GM19043 (cell line): ENCODE results near the gene PLEK.
"Not testable (repeated sequence)": the region's sequence is repeated elsewhere in the genome, so short reads cannot be mapped to it uniquely, and the experiment has no call there.

Experiments
- ATAC-seq: cut with Tn5 transposase; IDR thresholded peaks from one replicate; pipeline ENCODE4 v1.9.1; 2021; ENCODE audit warnings: low read depth; ENCODE audit not compliant: unreplicated experiment

Gene PLEK

GRCh38 chr2:68351997-68352396 is 13.1 kb upstream of the PLEK start:
- no peak for ATAC-seq

GRCh38 chr2:68352651-68353391 is 12.3 kb upstream of the PLEK start:
- no peak for ATAC-seq

GRCh38 chr2:68356599-68357239 is 8.4 kb upstream of the PLEK start:
- no peak for ATAC-seq

GRCh38 chr2:68357605-68358337 is 7.3 kb upstream of the PLEK start:
- peak; percentile 47 for ATAC-seq

GRCh38 chr2:68359889-68360288 is 5.2 kb upstream of the PLEK start:
- no peak for ATAC-seq

- peak; percentile 48 for ATAC-seq
Observed at GRCh38 chr2:68362069-68362468, 3.0 kb upstream of the PLEK start.

GRCh38 chr2:68362749-68363148 is 2.3 kb upstream of the PLEK start:
- no peak for ATAC-seq

- ATAC-seq, result no peak
Observed at GRCh38 chr2:68363721-68364120, 1.4 kb upstream of the PLEK start.

GRCh38 chr2:68366083-68366560 is 1.0 kb downstream of the PLEK start:
- ATAC-seq, result peak; percentile 31

- no peak for ATAC-seq
Observed at GRCh38 chr2:68367953-68368653, 3.0 kb downstream of the PLEK start.

GRCh38 chr2:68368654-68369336 is 3.7 kb downstream of the PLEK start:
- ATAC-seq, result no peak

- no peak for ATAC-seq
Observed at GRCh38 chr2:68369337-68369734, 4.3 kb downstream of the PLEK start.

- ATAC-seq, result no peak
Observed at GRCh38 chr2:68371138-68371537, 6.1 kb downstream of the PLEK start.

GRCh38 chr2:68371581-68371980 is 6.5 kb downstream of the PLEK start:
- ATAC-seq, result no peak

GRCh38 chr2:68372485-68372884 is 7.4 kb downstream of the PLEK start:
- no peak for ATAC-seq

GRCh38 chr2:68374184-68374583 is 9.1 kb downstream of the PLEK start:
- no peak for ATAC-seq

GRCh38 chr2:68375582-68375981 is 10.5 kb downstream of the PLEK start:
- no peak for ATAC-seq

- ATAC-seq, result no peak
Observed at GRCh38 chr2:68377137-68377780, 12.2 kb downstream of the PLEK start.

- ATAC-seq, result not testable (repeated sequence)
Observed at GRCh38 chr2:68378779-68379178, 13.7 kb downstream of the PLEK start.

- peak; percentile 40 for ATAC-seq
Observed at GRCh38 chr2:68379184-68379708, 14.2 kb downstream of the PLEK start.
